Small intestine (tissue), 7 donors: ENCODE data around the gene CACNA2D4. TPM values are rescaled to one million over a fixed set of nuclear protein-coding genes. Genes with fewer than 3 reads are reported as not detected.

Experiments
- DNase-seq, 2 donors: peaks; one replicate each; pipeline versions ENCODE4 v3.0.0 to v3.0.0-alpha.2; 2013
- FAIRE-seq: peaks from 2 replicates; lab custom pipeline; 2012; peaks lifted over from hg19 to GRCh38; lab: Jason Lieb, UNC
- H3K27ac ChIP-seq, 3 donors: one replicate each; pipeline ENCODE4 v1.5.1; 2013; ENCODE audit warnings: low read length in 2 of 3, mild to moderate bottlenecking in 2 of 3, control low read depth in 1 of 3, inconsistent platforms in 1 of 3, low read depth in 1 of 3, moderate library complexity in 1 of 3
- H3K27me3 ChIP-seq, 3 donors: one replicate each; pipeline ENCODE4 v1.6.1; 2013; ENCODE audit warnings: low read length in 3 of 3, inconsistent platforms in 1 of 3; ENCODE audit not compliant: control insufficient read depth in 3 of 3, insufficient read depth in 3 of 3
- H3K36me3 ChIP-seq, 3 donors: one replicate each; pipeline ENCODE4 v1.6.1; 2013; ENCODE audit warnings: low read length in 3 of 3, inconsistent platforms in 1 of 3, low read depth in 1 of 3, mild to moderate bottlenecking in 1 of 3, moderate library complexity in 1 of 3; ENCODE audit not compliant: control insufficient read depth in 3 of 3, insufficient read depth in 2 of 3
- H3K4me1 ChIP-seq, 3 donors: one replicate each; pipeline ENCODE4 v1.6.1; 2013; ENCODE audit warnings: low read length in 2 of 3, inconsistent platforms in 1 of 3, low read depth in 1 of 3, mild to moderate bottlenecking in 1 of 3, moderate library complexity in 1 of 3; ENCODE audit not compliant: control insufficient read depth in 3 of 3, insufficient read depth in 2 of 3
- H3K4me3 ChIP-seq, 3 donors: one replicate each; pipeline ENCODE4 v1.5.1; 2013; ENCODE audit warnings: low read length in 3 of 3, control low read depth in 1 of 3, inconsistent platforms in 1 of 3, low read depth in 1 of 3, mild to moderate bottlenecking in 1 of 3, moderate library complexity in 1 of 3
- H3K9me3 ChIP-seq, 2 donors: one replicate each; pipeline ENCODE4 v1.6.1; 2013; ENCODE audit warnings: low read depth in 1 of 2, low read length in 1 of 2; ENCODE audit not compliant: control insufficient read depth in 2 of 2, insufficient read depth in 1 of 2
- WGBS, 3 donors: extraction: QIAGEN DNeasy Blood & Tissue Kit; methylation state at CpG; one replicate each; pipeline ENCODE4 v1.1.7; 2013; 5-methylcytosine and 5-hydroxymethylcytosine counted together
- polyA plus RNA-seq, 4 donors: library from polyadenylated mRNA; stranded (reverse) in 3 of 4; unstranded in 1 of 4; fragments of 200-250 nt in 3 of 4; fragments of 120-200 nt in 1 of 4; gene quantifications; one replicate each; pipeline versions ENCODE4 v1.2.1 to v1.2.3, GENCODE V29; 2013
- donor health status: healthy with polysubstance abuse.
- donor health status: control.
- donor health status: control.
- donor health status: Bipolar disorder and iron deficiency.
- donor health status: healthy.

CACNA2D4 gene
- polyA plus RNA-seq, 4 donors = 5.5 to 10.8 (median 9.1) TPM

DNA sequence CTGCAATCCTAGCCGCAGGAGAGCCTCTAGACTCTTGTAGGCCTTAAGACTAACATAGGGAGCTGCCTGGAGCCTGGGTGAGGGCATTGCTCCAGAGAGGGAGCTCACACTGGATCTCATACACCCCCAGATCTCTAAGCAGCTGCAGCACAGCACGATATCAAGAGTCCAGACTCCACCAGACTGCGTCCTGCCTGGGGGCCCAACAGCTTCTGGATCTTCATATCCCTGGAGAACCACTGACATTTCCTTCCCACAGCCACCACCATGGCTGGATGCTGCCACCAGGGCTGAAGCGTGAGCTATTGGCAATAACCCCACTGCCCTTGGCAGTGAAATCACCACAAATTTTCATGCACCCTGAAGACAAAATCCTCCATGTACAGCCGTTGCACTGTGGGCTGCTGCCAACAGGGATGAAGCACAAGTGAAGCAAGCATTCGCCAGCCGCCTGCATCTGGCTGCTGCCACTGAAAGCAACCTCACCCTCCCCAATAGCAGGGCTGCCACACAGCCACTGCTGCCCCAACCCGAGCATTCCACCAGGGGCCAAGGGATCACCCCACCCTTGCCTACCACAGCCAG, 28.2 kb downstream of the CACNA2D4 start:
- Histone ChIP-seq H3K27ac (no peak overlapping the region), H3K4me1 (no peaks in the 10 kb centered on the region), H3K9me3 (peaks cover 0 to 12% of the 10 kb centered on the region in 2 donors), H3K36me3 (no peaks in the 10 kb centered on the region), H3K4me3 (no peak overlapping the region), H3K27me3 (no peaks in the 10 kb centered on the region)
- WGBS, 3 donors = 88 to 92% (median 89%) methylated on average over 8 of the region's 8 CpGs
- FAIRE-seq (no peak), DNase-seq (no peak)

DNA sequence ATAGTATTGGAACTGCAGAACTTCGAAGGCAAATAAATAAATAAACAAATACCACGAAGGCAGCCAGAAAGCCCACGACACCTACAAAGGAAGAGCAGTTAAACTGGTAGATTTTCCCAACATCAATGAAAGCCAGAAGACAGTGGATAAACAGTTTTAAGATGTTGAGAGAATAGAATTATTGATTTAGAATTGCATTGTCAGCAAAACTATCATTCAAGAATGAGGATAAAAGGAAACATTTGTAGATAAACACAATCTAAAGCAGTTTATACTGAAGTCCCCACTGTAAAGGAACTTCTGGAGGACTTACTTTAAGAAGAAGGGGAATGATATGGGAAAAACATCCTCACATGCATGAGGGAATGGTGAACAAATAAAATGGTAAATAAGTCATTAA, 29.5 kb downstream of the CACNA2D4 start:
- FAIRE-seq (no peak), DNase-seq (no peak)
- Histone ChIP-seq H3K4me1 (no peaks in the 10 kb centered on the region), H3K36me3 (no peaks in the 10 kb centered on the region), H3K27ac (no peak overlapping the region), H3K9me3 (peaks cover 0 to 12% of the 10 kb centered on the region in 2 donors), H3K4me3 (no peak overlapping the region), H3K27me3 (no peaks in the 10 kb centered on the region)
- WGBS, 3 donors = 76 to 91% (median 90%) methylated on average over 3 of the region's 3 CpGs

DNA sequence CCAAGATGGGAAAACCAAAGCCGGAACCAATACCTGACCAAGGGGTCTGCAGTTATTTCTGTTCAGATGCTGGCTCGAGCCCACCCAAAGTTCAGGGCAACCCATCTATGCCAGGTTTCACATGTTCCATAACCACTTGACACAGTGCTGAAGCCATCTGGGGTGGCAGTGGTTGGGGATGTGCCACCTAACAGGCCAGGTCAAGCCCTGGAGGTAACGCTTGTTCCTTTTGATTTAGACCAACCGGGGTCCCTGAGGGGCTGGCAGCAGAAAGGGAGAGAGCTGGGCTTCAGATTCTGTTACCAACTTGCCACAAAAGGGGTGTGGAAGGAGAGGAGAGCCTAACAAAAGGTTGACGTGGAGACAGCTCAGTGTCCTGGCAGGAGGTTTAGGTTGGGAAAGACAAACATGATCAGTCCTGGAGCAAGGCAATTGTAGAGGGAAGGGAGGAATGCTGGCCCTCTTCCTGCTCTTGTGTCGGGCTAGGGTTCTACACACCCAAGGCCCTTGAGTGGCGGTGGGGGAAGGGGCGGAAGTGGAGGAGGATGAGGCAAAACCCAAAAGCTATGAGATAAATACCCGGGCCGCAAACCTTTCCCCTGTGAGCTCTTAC, 31.9 kb downstream of the CACNA2D4 start:
- Histone ChIP-seq H3K4me1 (no peaks in the 10 kb centered on the region), H3K9me3 (peaks cover 0 to 12% of the 10 kb centered on the region in 2 donors), H3K4me3 (no peak overlapping the region), H3K36me3 (no peaks in the 10 kb centered on the region), H3K27me3 (no peaks in the 10 kb centered on the region), H3K27ac (no peak overlapping the region)
- FAIRE-seq (no peak), DNase-seq (no peak)
- WGBS, 3 donors = 80 to 89% (median 83%) methylated on average over 10 of the region's 10 CpGs

DNA sequence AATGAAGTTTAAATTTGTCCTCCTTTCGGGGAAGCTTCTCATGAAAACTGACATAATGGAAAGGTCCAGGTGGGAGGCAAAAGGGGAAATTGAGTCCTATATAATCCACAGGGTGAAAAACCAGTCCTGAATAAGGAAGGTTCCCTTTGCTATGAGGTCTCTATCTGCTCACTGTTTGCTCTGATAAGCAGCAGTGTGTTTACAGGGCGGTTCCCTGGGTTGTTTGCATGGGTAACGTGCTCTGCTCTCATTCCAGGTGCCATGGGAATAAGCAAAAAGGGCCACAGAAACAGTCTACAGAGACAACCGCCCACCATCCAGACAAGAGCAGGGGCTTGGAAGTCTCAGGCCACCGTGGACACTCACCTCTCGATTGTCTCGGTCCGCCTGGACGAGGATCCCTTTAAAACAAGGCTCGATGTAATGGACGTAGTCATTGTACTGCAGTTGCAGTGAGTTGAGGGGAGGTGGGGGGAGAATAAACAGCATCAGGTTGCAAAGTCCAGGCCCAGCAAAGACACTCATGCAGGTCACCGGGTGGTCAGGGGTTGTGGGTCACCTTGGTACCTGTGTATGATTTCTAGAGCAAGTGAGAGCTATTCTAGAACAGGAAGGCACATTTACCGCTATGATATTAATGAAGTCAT, 32.7 kb downstream of the CACNA2D4 start:
- 41 to 69% (median 57%) methylated on average over 13 of the region's 13 CpGs for WGBS, 3 donors
- Histone ChIP-seq H3K9me3 (peaks cover 0 to 8% of the 10 kb centered on the region in 2 donors), H3K27ac (no peak overlapping the region), H3K27me3 (no peaks in the 10 kb centered on the region), H3K36me3 (no peaks in the 10 kb centered on the region), H3K4me1 (no peaks in the 10 kb centered on the region), H3K4me3 (no peak overlapping the region)
- FAIRE-seq (no peak), DNase-seq (peak; percentile 9 to 34)

DNA sequence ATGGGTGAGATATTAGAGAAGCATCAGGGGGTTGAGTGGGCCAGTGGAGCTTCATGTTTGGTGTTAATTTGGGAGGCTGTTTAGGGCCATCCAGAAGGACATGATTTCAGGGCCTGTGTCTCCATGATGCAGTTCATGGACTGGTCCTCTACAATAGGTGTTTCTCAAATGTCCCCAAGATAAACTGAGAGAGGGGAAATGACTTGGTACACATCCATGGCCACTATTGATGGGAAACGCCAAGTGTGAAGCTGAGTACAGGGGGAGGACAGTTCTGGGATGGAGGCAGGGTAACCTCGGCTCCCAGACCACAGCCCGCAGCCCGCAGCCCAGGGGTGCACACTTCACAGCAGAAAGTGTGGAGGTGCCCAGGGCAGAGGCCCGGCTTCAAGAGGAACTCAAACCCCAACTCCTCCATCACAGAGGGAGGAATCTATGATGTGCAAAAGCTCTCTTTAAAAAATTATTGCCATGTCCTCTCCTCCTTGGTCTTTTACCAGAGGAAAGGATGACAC, 33.3 kb downstream of the CACNA2D4 start:
- DNase-seq = no peak
- no peaks in the 10 kb centered on the region for H3K36me3 ChIP-seq
- H3K4me3 ChIP-seq = no peak overlapping the region
- no peaks in the 10 kb centered on the region for H3K4me1 ChIP-seq
- 90 to 92% (median 91%) methylated on average over 5 of the region's 5 CpGs for WGBS, 3 donors
- H3K27ac ChIP-seq = no peak overlapping the region
- H3K9me3 ChIP-seq = peaks cover 0 to 3% of the 10 kb centered on the region in 2 donors
- H3K27me3 ChIP-seq = no peaks in the 10 kb centered on the region
- no peak for FAIRE-seq

DNA sequence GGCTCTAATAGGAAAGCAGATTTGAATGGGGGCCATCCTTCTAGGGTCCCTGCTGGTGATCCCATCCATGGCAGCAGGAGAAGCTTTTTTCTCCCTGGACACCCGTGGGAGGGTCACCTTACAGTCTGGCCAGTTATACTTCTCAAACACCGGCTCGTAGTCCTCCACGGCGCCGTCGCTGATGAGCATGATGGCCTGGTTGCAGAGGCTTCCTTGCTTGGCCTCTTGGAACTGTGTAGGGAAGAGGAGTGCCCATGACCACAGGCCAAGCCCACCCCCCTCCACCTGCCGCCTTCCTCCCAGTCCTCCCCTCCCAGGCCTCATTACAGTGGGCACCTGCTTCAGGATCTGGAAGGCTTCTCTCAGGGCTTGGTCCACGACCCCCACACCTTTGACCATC, 33.8 kb downstream of the CACNA2D4 start:
- Histone ChIP-seq H3K36me3 (no peaks in the 10 kb centered on the region), H3K27ac (no peak overlapping the region), H3K4me3 (no peak overlapping the region), H3K4me1 (no peaks in the 10 kb centered on the region), H3K9me3 (peaks cover 0 to 3% of the 10 kb centered on the region in 2 donors), H3K27me3 (no peaks in the 10 kb centered on the region)
- DNase-seq = no peak
- FAIRE-seq = no peak
- WGBS, 3 donors = 86 to 91% (median 89%) methylated on average over 5 to 9 of the region's 9 CpGs

DNA sequence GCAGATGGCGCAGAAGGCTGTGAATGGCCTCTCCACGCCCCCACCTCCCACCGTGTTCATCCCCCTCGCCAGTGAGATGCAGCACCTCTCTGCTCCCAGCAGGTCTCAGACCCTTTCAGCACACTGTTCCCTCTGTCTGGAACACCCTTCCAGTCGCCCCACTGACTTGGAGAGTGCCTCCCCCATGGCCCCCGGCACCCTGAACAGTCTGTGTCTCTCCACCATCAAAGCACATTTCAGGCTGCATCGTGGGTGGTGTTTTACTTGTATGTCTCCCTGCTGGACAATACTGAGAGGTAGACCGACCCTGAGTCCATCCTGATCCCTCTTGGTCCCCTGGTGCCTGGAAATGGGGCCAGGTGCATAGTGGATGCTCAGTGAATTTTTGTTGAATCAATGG, 34.9 kb downstream of the CACNA2D4 start:
- no peak overlapping the region for H3K4me3 ChIP-seq
- DNase-seq (no peak), FAIRE-seq (no peak)
- WGBS, 3 donors = 81 to 84% (median 83%) methylated on average over 8 of the region's 8 CpGs
- no peak overlapping the region for H3K27ac ChIP-seq
- no peaks in the 10 kb centered on the region for H3K27me3 ChIP-seq
- peaks cover 0 to 3% of the 10 kb centered on the region in 2 donors for H3K9me3 ChIP-seq
- H3K36me3 ChIP-seq = no peaks in the 10 kb centered on the region
- no peaks in the 10 kb centered on the region for H3K4me1 ChIP-seq

DNA sequence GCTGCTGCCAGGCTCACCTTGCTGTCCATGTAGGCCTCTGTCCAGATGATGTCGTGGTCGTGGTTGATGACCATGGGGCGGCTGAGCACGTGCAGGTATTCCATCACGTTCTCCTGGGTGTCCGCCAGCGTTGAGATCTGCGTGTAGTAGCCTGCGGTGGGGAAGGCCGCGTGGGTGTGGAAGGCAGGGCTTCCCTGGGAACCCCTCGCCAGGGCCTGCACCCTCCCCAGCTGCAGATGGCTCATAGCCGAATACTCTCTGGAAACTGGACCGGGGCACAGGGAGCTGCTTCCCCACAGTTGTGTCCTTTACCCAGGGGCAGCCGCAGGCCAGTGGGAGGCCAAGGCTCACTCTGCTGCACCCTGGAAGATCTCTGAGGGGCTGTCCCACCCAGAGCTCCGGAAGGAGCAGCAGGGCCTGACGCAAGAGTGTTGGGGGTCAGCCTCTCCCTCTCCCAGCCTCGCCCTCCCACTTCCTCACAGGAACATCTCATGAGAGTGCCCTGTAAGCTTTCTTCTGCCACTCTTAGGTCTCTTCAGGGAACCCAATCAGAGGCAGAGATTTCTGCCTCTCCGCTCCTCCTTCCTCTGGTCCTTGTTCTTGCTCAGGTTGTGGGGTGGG, 35.5 kb downstream of the CACNA2D4 start:
- WGBS, 3 donors = 88 to 90% (median 88%) methylated on average over 19 of the region's 19 CpGs
- Histone ChIP-seq H3K4me1 (no peaks in the 10 kb centered on the region), H3K27me3 (no peaks in the 10 kb centered on the region), H3K27ac (no peak overlapping the region), H3K9me3 (no peaks in the 10 kb centered on the region), H3K36me3 (no peaks in the 10 kb centered on the region), H3K4me3 (no peak overlapping the region)
- DNase-seq (no peak), FAIRE-seq (no peak)
